Epithelial cell of esophagus (primary cell): ENCODE results near the gene RNASE2.

Experiments
- DNase-seq: peaks from one replicate; pipeline ENCODE4 v3.0.0; 2010; ENCODE audit warnings: low read depth
- H3K4me3 ChIP-seq: 2 replicates; pipeline ENCODE4 v1.5.1; 2011; ENCODE audit warnings: mild to moderate bottlenecking, low read length, control low read depth
- TF ChIP-seq, protein P1 (sequence below): IDR thresholded peaks from 2 replicates; pipeline ENCODE4 v1.5.1; 2011; ENCODE audit warnings: low read depth, mild to moderate bottlenecking, low read length, control low read depth, inconsistent platforms; ENCODE audit not compliant: insufficient read depth; ENCODE audit errors: missing control alignments

RNASE2 gene

GRCh38 chr14:20989471-20989786, 34.1 kb downstream of the RNASE2 start:
- no peak for DNase-seq
- TF ChIP-seq, protein P1, sequence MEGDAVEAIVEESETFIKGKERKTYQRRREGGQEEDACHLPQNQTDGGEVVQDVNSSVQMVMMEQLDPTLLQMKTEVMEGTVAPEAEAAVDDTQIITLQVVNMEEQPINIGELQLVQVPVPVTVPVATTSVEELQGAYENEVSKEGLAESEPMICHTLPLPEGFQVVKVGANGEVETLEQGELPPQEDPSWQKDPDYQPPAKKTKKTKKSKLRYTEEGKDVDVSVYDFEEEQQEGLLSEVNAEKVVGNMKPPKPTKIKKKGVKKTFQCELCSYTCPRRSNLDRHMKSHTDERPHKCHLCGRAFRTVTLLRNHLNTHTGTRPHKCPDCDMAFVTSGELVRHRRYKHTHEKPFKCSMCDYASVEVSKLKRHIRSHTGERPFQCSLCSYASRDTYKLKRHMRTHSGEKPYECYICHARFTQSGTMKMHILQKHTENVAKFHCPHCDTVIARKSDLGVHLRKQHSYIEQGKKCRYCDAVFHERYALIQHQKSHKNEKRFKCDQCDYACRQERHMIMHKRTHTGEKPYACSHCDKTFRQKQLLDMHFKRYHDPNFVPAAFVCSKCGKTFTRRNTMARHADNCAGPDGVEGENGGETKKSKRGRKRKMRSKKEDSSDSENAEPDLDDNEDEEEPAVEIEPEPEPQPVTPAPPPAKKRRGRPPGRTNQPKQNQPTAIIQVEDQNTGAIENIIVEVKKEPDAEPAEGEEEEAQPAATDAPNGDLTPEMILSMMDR = no peak
- H3K4me3 ChIP-seq = peak overlapping the region; percentile 92

GRCh38 chr14:20989787-20990600, 34.7 kb downstream of the RNASE2 start, which contains the start of gene METTL17:
Gene METTL17, plus strand, starts transcription at chr14:20989980. Its CDS starts 23 bp downstream, at chr14:20990003.
- TF ChIP-seq, protein P1 = peak; percentile 48
- peak within 1 kb of the TSS; percentile 92 for H3K4me3 ChIP-seq
- DNase-seq = peak; percentile 98

- TF ChIP-seq, protein P1 = no peak
- no peak for DNase-seq
- no peak overlapping the region for H3K4me3 ChIP-seq
Observed at GRCh38 chr14:20996521-20996920, 41.2 kb downstream of the RNASE2 start.

DNA sequence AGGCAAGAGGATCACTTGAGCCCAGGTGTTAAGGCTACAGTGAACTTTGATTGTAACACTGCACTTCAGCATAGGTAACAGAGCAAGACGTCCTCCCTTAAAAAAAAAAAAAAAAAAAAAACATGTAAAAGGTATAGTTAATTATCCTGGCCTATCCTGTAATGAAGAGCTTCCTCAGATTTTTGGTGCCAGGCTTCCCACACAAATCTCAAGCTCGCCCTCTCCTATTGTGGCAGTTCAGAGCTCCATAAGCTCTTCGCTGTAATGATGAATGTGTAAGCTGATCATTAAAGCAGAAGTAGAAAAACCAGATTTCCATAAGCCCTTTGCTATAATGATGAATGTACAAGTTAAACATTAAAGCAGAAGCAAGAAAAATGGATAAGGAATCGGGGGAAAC, 41.8 kb downstream of the RNASE2 start:
- H3K4me3 ChIP-seq = no peak overlapping the region
- DNase-seq = no peak
- TF ChIP-seq, protein P1 = no peak

- TF ChIP-seq, protein P1 = no peak
- no peak for DNase-seq
- H3K4me3 ChIP-seq = no peak overlapping the region
Observed at GRCh38 chr14:20997564-20997963, 42.3 kb downstream of the RNASE2 start.

- DNase-seq = peak; percentile 71
- H3K4me3 ChIP-seq = peak overlapping the region; percentile 2
- TF ChIP-seq, protein P1 = no peak
Observed at GRCh38 chr14:20998139-20998538, 42.9 kb downstream of the RNASE2 start.
